GM12865 (cell line): ENCODE measurements around the gene TIPRL.

ENCODE experiments used
- DNase-seq: peaks from one replicate; pipeline ENCODE4 v3.0.0; 2010; ENCODE audit warnings: low read depth
- H3K4me3 ChIP-seq: 2 replicates; pipeline ENCODE4 v1.5.1; 2011; ENCODE audit warnings: mild to moderate bottlenecking, low read depth, low read length, control low read depth
- TF ChIP-seq, protein P1 (sequence below): IDR thresholded peaks from 2 replicates; pipeline ENCODE4 v1.5.1; 2011; ENCODE audit warnings: low read length, control low read depth, low read depth, inconsistent platforms; ENCODE audit not compliant: insufficient read depth; ENCODE audit errors: missing control alignments

TIPRL gene

DNA sequence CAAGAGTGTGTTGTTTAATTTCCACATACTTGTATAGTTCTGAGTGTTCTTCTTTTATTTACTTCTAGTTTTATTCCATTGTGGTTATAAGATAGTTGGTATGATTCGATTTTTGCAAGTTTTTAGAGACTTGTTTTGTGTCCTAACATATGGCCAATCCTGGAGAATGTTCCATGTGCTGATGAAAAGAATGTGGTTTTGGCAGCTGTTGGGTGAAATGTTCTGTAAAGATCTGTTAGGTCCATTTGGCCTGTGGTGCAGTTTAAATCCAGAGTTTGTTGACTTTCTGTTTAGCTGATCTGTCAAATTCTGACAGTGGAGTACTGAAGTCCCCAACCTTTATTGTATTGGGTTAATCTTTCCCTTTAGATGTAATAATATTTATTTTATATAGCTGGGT, 19.5 kb upstream of the TIPRL start:
- TF ChIP-seq, protein P1, sequence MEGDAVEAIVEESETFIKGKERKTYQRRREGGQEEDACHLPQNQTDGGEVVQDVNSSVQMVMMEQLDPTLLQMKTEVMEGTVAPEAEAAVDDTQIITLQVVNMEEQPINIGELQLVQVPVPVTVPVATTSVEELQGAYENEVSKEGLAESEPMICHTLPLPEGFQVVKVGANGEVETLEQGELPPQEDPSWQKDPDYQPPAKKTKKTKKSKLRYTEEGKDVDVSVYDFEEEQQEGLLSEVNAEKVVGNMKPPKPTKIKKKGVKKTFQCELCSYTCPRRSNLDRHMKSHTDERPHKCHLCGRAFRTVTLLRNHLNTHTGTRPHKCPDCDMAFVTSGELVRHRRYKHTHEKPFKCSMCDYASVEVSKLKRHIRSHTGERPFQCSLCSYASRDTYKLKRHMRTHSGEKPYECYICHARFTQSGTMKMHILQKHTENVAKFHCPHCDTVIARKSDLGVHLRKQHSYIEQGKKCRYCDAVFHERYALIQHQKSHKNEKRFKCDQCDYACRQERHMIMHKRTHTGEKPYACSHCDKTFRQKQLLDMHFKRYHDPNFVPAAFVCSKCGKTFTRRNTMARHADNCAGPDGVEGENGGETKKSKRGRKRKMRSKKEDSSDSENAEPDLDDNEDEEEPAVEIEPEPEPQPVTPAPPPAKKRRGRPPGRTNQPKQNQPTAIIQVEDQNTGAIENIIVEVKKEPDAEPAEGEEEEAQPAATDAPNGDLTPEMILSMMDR, result no peak
- no peak overlapping the region for H3K4me3 ChIP-seq
- no peak for DNase-seq

DNA sequence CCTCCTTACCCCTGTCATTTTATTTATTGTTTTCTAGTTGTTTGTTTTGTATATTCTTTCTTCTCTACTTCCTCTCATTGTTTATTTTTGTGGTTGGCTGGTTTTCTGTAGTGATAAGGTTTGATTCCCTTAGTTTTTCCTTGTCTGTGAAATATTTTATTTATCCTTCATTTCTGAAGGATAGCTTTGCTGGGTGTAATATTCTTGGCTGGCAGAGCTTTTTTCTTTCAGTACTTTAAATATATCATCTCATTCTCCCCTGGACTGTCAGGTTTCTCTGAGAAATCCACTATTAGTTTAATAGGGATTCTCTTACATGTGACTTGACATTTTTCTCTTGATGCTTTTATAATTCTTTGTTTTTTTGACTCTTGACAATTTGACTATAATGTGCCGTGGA, 18.8 kb upstream of the TIPRL start:
- TF ChIP-seq, protein P1, result no peak
- DNase-seq, result no peak
- no peak overlapping the region for H3K4me3 ChIP-seq

DNA sequence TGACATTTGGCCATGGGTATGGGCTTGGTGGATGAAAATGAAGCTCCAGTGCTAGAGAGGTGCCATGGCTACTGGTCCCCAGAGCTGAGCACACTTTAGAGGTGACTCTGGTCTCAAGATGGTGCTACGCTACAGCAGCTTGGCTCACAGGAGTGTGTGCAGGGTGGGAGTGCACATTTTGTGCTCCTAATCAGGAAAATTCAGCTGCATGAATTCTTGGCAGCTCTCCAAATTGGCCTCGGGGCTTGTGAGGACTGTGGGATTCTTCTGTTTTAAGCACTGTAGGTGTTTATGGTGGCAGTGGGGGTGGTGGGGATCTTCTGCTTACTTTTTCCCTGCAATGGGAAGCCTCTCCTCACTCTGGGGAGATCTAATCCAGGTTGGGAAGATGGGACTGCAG, 17.3 kb upstream of the TIPRL start:
- no peak overlapping the region for H3K4me3 ChIP-seq
- no peak for DNase-seq
- TF ChIP-seq, protein P1, result no peak

DNA sequence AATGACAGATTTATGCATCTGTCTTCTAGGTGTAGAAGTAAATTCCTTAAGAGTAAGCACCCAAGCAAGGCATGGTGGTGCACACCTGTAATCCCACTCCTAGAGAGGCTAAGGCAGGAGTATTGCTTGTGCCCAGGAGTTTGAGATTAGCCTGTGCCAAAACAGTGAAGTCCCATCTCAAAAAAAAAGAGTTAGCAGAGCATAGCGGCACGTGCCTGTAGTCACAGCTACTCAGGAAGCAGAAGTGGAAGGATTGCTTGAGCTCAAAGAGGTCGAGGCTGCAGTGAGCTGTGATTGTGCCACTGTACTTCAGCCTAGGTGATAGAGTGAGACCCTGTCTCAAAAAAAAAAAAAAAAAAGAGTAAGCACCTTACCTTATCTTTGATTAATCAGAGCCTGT, 15.1 kb upstream of the TIPRL start:
- TF ChIP-seq, protein P1, result no peak
- no peak overlapping the region for H3K4me3 ChIP-seq
- no peak for DNase-seq

DNA sequence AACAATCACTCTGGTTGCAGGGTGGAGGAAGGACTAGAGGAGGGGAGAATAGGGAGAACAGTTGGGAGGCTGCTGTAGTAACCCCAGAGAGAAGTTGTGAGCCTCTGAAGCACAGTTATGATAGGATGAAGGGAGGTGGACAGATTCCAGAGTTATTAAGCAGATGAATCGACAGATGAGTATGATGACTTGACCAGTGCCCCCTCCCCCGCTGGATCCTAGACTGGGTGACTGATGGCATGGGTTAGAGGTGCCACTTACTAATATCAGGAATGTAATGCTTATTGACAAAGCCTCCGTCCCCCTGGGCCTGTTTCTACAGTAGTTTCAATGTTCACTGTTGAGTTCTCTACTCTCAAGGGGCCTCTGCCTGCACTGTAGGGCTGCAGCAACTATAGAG, 14.0 kb upstream of the TIPRL start:
- TF ChIP-seq, protein P1, result no peak
- no peak overlapping the region for H3K4me3 ChIP-seq
- DNase-seq, result no peak

DNA sequence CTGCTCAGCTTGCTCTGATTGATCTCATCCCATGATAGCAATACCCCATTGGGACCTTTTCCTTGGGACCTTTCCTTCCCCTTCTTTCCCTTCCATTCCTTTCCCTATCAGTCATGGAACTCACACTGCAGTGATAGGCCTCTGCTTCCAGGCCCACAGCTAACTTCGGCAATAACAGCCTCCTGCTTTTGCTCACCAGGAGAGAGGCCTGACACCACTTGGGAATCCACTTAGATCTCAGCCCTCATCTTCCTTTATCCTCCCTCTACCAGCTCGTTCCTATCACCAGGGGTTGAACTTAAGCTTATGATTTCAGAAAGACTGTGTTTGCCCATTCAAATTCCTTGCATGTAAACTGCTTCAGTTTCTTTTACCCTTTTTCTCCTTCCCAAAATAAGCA, 11.0 kb upstream of the TIPRL start:
- TF ChIP-seq, protein P1, result no peak
- no peak overlapping the region for H3K4me3 ChIP-seq
- no peak for DNase-seq
